Measurements from ENCODE around the gene CD2.
A peak's percentile ranks its signal among the peaks of the same experiment; 100 is the strongest.

CD2 gene

GRCh38 chr1:116794804-116795481, 40.7 kb downstream of the CD2 start:
- peak overlapping the region; percentile 2 to 23 for H3K4me3 Mint-ChIP-seq
- peak; percentile 32 for DNase-seq
- peaks cover 13 to 21% of the 10 kb centered on the region in 2 donors for H3K4me1 Mint-ChIP-seq
- H3K27ac Mint-ChIP-seq = peak overlapping the region; percentile 37
- no peaks in the 10 kb centered on the region for H3K27me3 Mint-ChIP-seq
- H3K36me3 Mint-ChIP-seq = no peaks in the 10 kb centered on the region
- H3K9me3 Mint-ChIP-seq = no peaks in the 10 kb centered on the region
- peak; percentile 97 for ATAC-seq (replicated peaks)

- Mint-ChIP-seq H3K36me3 (no peaks in the 10 kb centered on the region), H3K4me3 (peak overlapping the region in 1 of 2 donors; percentile 23), H3K9me3 (no peaks in the 10 kb centered on the region), H3K27ac (no peak overlapping the region), H3K27me3 (no peaks in the 10 kb centered on the region), H3K4me1 (peaks cover 13 to 21% of the 10 kb centered on the region in 2 donors)
- ATAC-seq (replicated peaks) (no peak), DNase-seq (no peak)
Observed at GRCh38 chr1:116795482-116795829, 41.2 kb downstream of the CD2 start.

DNA sequence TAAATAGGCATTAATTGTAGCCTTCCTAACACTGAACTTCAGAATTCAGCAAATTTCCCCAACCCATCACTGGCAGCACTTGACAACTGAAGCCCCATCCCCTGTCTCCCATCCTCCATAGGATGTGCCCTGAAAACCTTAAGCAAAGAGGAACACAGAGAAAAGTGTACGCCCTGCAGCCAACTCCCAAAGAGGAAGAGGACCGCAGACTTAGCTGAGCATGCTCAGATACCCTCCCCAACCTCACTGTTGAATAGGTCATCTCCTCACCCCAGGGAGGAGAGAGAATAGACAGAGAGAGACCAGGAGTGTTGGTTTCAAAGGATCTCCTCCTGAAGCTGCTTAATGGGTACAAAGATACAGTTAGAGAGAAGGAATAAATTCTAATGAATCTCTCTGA, 50.5 kb downstream of the CD2 start:
- Mint-ChIP-seq H3K27me3 (no peaks in the 10 kb centered on the region), H3K9me3 (no peaks in the 10 kb centered on the region), H3K27ac (no peak overlapping the region), H3K36me3 (no peaks in the 10 kb centered on the region), H3K4me1 (peaks cover 0 to 2% of the 10 kb centered on the region in 2 donors), H3K4me3 (no peak overlapping the region)
- ATAC-seq (replicated peaks) = no peak
- no peak for DNase-seq

DNA sequence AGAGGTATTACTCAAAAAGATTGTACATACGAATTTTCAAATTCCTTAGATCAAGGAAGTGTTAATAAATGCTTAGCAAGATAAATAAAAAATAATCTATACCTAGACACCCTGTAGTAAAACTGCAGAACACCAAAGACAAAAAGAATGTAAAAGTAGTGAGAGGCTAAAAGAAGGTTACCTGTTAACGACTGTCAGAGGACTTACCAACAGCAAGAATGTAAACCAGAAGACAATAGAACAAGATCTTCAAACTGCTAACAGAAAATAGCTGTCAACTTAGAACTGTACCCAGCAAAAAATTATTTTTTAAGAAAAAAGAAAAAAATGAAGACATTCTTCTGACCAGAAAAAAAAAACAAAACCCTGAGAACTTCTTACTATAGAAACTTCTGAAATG, 51.2 kb downstream of the CD2 start:
- ATAC-seq (replicated peaks) (no peak), DNase-seq (no peak)
- H3K9me3 Mint-ChIP-seq = peaks cover 0 to 1% of the 10 kb centered on the region in 2 donors
- no peaks in the 10 kb centered on the region for H3K36me3 Mint-ChIP-seq
- no peaks in the 10 kb centered on the region for H3K27me3 Mint-ChIP-seq
- no peak overlapping the region for H3K4me3 Mint-ChIP-seq
- no peak overlapping the region for H3K27ac Mint-ChIP-seq
- H3K4me1 Mint-ChIP-seq = peaks cover 0 to 2% of the 10 kb centered on the region in 2 donors

GRCh38 chr1:116806245-116806644, 52.0 kb downstream of the CD2 start:
- Mint-ChIP-seq H3K9me3 (peaks cover 0 to 4% of the 10 kb centered on the region in 2 donors), H3K4me3 (no peak overlapping the region), H3K27ac (peak overlapping the region; percentile 20), H3K4me1 (peaks cover 0 to 2% of the 10 kb centered on the region in 2 donors), H3K27me3 (no peaks in the 10 kb centered on the region), H3K36me3 (no peaks in the 10 kb centered on the region)
- ATAC-seq (replicated peaks) (peak in 1 of 2 donors; percentile 23), DNase-seq (no peak)

GRCh38 chr1:116806671-116807070, 52.4 kb downstream of the CD2 start:
- Mint-ChIP-seq H3K36me3 (no peaks in the 10 kb centered on the region), H3K4me1 (peaks cover 0 to 2% of the 10 kb centered on the region in 2 donors), H3K4me3 (no peak overlapping the region), H3K9me3 (peaks cover 3 to 6% of the 10 kb centered on the region in 2 donors), H3K27me3 (no peaks in the 10 kb centered on the region), H3K27ac (peak overlapping the region; percentile 20)
- no peak for ATAC-seq (replicated peaks)
- no peak for DNase-seq

DNA sequence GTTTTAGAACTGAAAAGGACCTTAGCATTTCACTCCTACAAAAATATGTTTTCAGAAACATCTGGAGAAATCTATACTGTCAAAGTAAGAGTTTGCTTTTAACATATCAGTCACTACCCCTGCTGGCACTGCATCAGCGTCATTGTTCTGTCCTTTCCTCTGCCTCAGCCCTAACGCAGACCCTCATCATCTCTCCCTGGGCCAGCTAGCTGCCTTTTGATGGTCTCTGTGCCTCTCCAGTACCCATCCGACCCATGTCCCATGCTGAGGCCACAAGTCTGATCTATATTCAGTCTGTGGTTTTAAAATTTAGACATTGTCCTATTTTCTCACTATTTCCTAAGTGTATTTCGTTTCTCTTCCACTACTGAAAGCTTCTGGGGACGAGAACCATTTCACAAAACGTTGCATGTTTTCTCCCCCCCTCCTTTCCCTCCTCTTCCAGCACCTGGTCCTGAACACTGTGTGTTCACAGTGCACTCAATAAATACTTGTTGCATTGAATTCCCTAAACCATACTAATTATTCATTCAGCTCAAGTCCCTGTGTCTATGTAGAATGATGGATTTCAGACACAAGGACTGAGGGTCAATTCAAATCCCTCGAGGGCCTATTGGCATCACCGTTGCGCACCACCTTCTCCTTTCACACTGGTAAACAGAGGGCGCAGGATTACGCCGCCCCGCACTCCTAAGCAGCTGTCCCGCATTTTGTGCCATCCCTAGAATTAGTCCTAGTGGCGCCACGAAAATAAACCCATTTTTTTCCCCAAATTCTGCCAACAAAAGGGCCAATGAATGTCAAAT, 53.4 kb downstream of the CD2 start:
- Mint-ChIP-seq H3K4me3 (no peak overlapping the region), H3K4me1 (peaks cover 0 to 2% of the 10 kb centered on the region in 2 donors), H3K36me3 (no peaks in the 10 kb centered on the region), H3K27me3 (no peaks in the 10 kb centered on the region), H3K9me3 (peaks cover 8 to 13% of the 10 kb centered on the region in 2 donors), H3K27ac (no peak overlapping the region)
- no peak for DNase-seq
- no peak for ATAC-seq (replicated peaks)

- no peaks in the 10 kb centered on the region for H3K27me3 Mint-ChIP-seq
- ATAC-seq (replicated peaks) = no peak
- DNase-seq = no peak
Observed at GRCh38 chr1:116808200-116808847, 54.1 kb downstream of the CD2 start.

GRCh38 chr1:116808848-116809508, 54.7 kb downstream of the CD2 start:
- Mint-ChIP-seq H3K4me1 (peaks cover 0 to 2% of the 10 kb centered on the region in 2 donors), H3K4me3 (no peak overlapping the region)

More at GRCh38 chr1:116808200-116808847, 54.1 kb downstream of the CD2 start:
- no peak overlapping the region for H3K4me3 Mint-ChIP-seq
- H3K9me3 Mint-ChIP-seq = peaks cover 11 to 16% of the 10 kb centered on the region in 2 donors
- H3K27ac Mint-ChIP-seq = no peak overlapping the region
- H3K36me3 Mint-ChIP-seq = no peaks in the 10 kb centered on the region
- peaks cover 0 to 2% of the 10 kb centered on the region in 2 donors for H3K4me1 Mint-ChIP-seq

DNA sequence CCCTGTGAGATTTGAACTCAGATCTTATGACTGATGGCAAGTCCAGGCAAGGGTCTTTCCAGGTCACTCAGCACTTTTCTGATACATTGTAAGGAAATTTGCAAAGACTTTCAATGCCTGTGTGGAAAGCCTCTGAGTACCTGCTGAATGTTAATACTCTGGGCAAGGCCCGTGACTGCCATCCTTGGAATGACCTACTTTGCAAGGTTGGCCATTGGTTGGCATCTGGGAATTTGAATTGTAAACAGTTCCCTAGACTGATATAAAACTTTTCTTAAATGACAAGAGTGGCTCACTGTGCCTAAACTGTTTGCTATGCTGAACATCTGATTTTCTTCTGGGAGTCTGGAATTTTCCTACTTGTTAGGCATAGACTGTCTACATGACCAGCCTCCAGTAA, 57.1 kb downstream of the CD2 start:
- H3K4me3 Mint-ChIP-seq = no peak overlapping the region
- H3K27me3 Mint-ChIP-seq = no peaks in the 10 kb centered on the region
- DNase-seq (no peak), ATAC-seq (replicated peaks) (no peak)
- H3K9me3 Mint-ChIP-seq = peaks cover 15 to 21% of the 10 kb centered on the region in 2 donors
- peaks cover 3 to 4% of the 10 kb centered on the region in 2 donors for H3K4me1 Mint-ChIP-seq
- H3K36me3 Mint-ChIP-seq = peaks cover 0 to 3% of the 10 kb centered on the region in 2 donors
- no peak overlapping the region for H3K27ac Mint-ChIP-seq

More at GRCh38 chr1:116808848-116809508, 54.7 kb downstream of the CD2 start:
- H3K27me3 Mint-ChIP-seq = no peaks in the 10 kb centered on the region
- no peak overlapping the region for H3K27ac Mint-ChIP-seq
- DNase-seq = no peak
- peaks cover 0 to 3% of the 10 kb centered on the region in 2 donors for H3K36me3 Mint-ChIP-seq
- ATAC-seq (replicated peaks) = no peak
- H3K9me3 Mint-ChIP-seq = peaks cover 14 to 19% of the 10 kb centered on the region in 2 donors

- Mint-ChIP-seq H3K27ac (no peak overlapping the region), H3K4me3 (no peak overlapping the region), H3K4me1 (peaks cover 5 to 10% of the 10 kb centered on the region in 2 donors), H3K9me3 (peaks cover 15 to 21% of the 10 kb centered on the region in 2 donors), H3K36me3 (peaks cover 0 to 3% of the 10 kb centered on the region in 2 donors), H3K27me3 (no peaks in the 10 kb centered on the region)
- ATAC-seq (replicated peaks) (no peak), DNase-seq (no peak)
Observed at GRCh38 chr1:116814926-116815723, 60.9 kb downstream of the CD2 start.

DNA sequence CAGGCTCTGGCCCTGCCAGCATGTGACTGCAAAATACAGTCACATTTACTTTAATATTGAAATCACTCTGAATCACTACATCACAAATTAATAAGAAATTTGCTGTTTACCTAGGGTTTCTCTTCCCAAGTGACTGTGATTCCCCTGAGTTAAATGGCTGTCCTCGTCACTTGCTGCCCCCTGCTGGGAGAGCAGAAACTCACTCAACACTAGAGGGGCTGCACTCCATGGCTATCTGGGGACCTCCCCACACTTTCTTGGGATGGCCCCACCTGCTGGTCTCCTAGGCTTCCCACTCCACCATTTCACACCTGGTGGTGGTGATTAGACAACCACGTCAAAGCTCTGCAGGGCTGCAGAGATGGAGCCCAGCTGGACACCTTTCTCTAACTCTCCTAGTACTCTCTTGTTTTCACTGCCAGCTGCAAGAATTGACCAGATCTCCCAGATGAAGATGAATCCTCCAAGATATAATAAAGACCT, 63.4 kb downstream of the CD2 start:
- Mint-ChIP-seq H3K4me1 (peaks cover 5 to 10% of the 10 kb centered on the region in 2 donors), H3K27ac (no peak overlapping the region), H3K27me3 (no peaks in the 10 kb centered on the region), H3K9me3 (peaks cover 7% of the 10 kb centered on the region in 2 donors), H3K36me3 (peaks cover 0 to 3% of the 10 kb centered on the region in 2 donors), H3K4me3 (no peak overlapping the region)
- DNase-seq (peak; percentile 36), ATAC-seq (replicated peaks) (peak; percentile 83 to 85)
